OCI-LY1 (cell line): Measurements from ENCODE around the gene ANKMY1.

Experiments
- H2AFZ ChIP-seq: fragments of 200-600 bp; sonication (generic), shearing (Covaris generic); 2 replicates; pipeline ENCODE4 v1.6.0; 2014; ENCODE audit warnings: antibody characterized with exemption, mild to moderate bottlenecking, low read length
- H3F3A ChIP-seq: fragments of 200-600 bp; sonication (generic), shearing (Covaris generic); 2 replicates; pipeline ENCODE4 v1.6.0; 2014; ENCODE audit warnings: mild to moderate bottlenecking, antibody characterized with exemption, low read length, moderate library complexity; ENCODE audit not compliant: insufficient read depth
- H3K27ac ChIP-seq: fragments of 200-600 bp; sonication (generic); 2 replicates; pipeline ENCODE4 v1.5.1; 2014; ENCODE audit warnings: low read length, mixed run types, mild to moderate bottlenecking, low read depth; ENCODE audit not compliant: poor library complexity, severe bottlenecking
- H3K27me3 ChIP-seq: fragments of 200-600 bp; sonication (generic); 2 replicates; pipeline ENCODE4 v1.6.0; 2014; ENCODE audit warnings: antibody characterized with exemption, mild to moderate bottlenecking, low read length, moderate library complexity; ENCODE audit not compliant: insufficient read depth
- H3K36me3 ChIP-seq: fragments of 200-600 bp; sonication (generic); 2 replicates; pipeline ENCODE4 v1.6.1; 2014; ENCODE audit warnings: mild to moderate bottlenecking, antibody characterized with exemption, low read length, moderate library complexity, mixed read lengths; ENCODE audit not compliant: insufficient read depth
- H3K4me1 ChIP-seq: fragments of 200-600 bp; sonication (generic); 2 replicates; pipeline ENCODE4 v1.5.1; 2014; ENCODE audit warnings: mild to moderate bottlenecking, low read length, moderate library complexity; ENCODE audit not compliant: insufficient read depth, severe bottlenecking
- H3K4me2 ChIP-seq: fragments of 200-600 bp; sonication (generic), shearing (Covaris generic); 2 replicates; pipeline ENCODE4 v1.6.1; 2014; ENCODE audit warnings: low read length
- H3K4me3 ChIP-seq: fragments of 200-600 bp; sonication (generic); 2 replicates; pipeline ENCODE4 v1.5.1; 2014; ENCODE audit warnings: low read length, low read depth, mild to moderate bottlenecking, mixed read lengths; ENCODE audit not compliant: poor library complexity, severe bottlenecking
- H3K79me2 ChIP-seq: fragments of 200-600 bp; shearing (Covaris generic); 2 replicates; pipeline ENCODE4 v1.6.1; 2016; ENCODE audit warnings: mixed run types, low read length, mixed read lengths; ENCODE audit not compliant: insufficient read depth
- H3K9ac ChIP-seq: fragments of 200-600 bp; sonication (generic), shearing (Covaris generic); 2 replicates; pipeline ENCODE4 v1.6.1; 2014; ENCODE audit warnings: mild to moderate bottlenecking, low read length, mixed read lengths
- H3K9me2 ChIP-seq: fragments of 200-600 bp; sonication (generic), shearing (Covaris generic); 2 replicates; pipeline ENCODE4 v1.6.1; 2014; ENCODE audit warnings: low read depth, mild to moderate bottlenecking, low read length, mixed read lengths
- H3K9me3 ChIP-seq: fragments of 200-600 bp; shearing (Covaris generic); 2 replicates; pipeline ENCODE4 v1.6.1; 2014; ENCODE audit warnings: low read length, mixed read lengths
- H4K20me1 ChIP-seq: fragments of 200-600 bp; sonication (generic), shearing (Covaris generic); 2 replicates; pipeline ENCODE4 v1.6.0; 2016; ENCODE audit warnings: mild to moderate bottlenecking, low read length; ENCODE audit not compliant: insufficient read depth
- EZH2 ChIP-seq: fragments of 200-600 bp; sonication (generic), shearing (Covaris generic); IDR thresholded peaks from 2 replicates; pipeline ENCODE4 v1.8.0; 2017; ENCODE audit warnings: borderline replicate concordance, mixed run types, mild to moderate bottlenecking, antibody characterized with exemption, low read length, moderate library complexity, mixed read lengths
- TF ChIP-seq, protein P1 (sequence below): fragments of 200-600 bp; sonication (generic), shearing (Covaris generic); IDR thresholded peaks from 2 replicates; pipeline ENCODE4 v1.5.1; 2017; ENCODE audit warnings: mild to moderate bottlenecking, antibody characterized with exemption, low read length, moderate library complexity, mixed read lengths

ANKMY1 gene

DNA sequence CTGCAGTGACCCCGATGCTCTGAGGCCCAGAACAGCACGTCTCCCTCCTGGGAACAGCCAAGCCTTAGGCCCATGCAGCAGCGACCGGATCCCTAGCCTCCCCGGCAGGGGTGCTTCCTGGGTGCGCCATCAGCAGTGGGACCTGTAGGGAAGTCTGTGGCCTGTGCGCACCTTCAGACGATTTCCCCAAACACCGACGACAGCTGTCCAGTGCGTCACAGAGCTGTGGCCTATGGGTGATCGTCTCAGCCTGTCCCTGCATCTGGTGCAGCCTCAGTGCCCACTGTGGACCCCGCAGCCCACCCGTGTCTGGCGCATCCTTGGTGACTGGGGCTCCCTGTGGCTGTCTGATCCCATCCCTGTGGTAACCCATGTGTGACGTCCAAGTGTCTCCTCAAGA lies 113.3 kb downstream of the ANKMY1 start:
- Histone ChIP-seq H3K27me3 (peaks cover 3% of the 10 kb centered on the region; the same call in 1 of the 2 replicates), H3K27ac (no peak overlapping the region), H3K4me3 (no peak overlapping the region), H3K9me2 (no peaks in the 10 kb centered on the region), H4K20me1 (no peaks in the 10 kb centered on the region), H3F3A (no peaks in the 10 kb centered on the region), H3K36me3 (no peaks in the 10 kb centered on the region), H3K4me1 (no peaks in the 10 kb centered on the region), H2AFZ (no peak overlapping the region), H3K9ac (no peak overlapping the region), H3K9me3 (no peaks in the 10 kb centered on the region), H3K4me2 (no peak overlapping the region), H3K79me2 (no peaks in the 10 kb centered on the region)
- TF ChIP-seq, protein P1, sequence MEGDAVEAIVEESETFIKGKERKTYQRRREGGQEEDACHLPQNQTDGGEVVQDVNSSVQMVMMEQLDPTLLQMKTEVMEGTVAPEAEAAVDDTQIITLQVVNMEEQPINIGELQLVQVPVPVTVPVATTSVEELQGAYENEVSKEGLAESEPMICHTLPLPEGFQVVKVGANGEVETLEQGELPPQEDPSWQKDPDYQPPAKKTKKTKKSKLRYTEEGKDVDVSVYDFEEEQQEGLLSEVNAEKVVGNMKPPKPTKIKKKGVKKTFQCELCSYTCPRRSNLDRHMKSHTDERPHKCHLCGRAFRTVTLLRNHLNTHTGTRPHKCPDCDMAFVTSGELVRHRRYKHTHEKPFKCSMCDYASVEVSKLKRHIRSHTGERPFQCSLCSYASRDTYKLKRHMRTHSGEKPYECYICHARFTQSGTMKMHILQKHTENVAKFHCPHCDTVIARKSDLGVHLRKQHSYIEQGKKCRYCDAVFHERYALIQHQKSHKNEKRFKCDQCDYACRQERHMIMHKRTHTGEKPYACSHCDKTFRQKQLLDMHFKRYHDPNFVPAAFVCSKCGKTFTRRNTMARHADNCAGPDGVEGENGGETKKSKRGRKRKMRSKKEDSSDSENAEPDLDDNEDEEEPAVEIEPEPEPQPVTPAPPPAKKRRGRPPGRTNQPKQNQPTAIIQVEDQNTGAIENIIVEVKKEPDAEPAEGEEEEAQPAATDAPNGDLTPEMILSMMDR: no peak
- TF ChIP-seq EZH2: no peak

DNA sequence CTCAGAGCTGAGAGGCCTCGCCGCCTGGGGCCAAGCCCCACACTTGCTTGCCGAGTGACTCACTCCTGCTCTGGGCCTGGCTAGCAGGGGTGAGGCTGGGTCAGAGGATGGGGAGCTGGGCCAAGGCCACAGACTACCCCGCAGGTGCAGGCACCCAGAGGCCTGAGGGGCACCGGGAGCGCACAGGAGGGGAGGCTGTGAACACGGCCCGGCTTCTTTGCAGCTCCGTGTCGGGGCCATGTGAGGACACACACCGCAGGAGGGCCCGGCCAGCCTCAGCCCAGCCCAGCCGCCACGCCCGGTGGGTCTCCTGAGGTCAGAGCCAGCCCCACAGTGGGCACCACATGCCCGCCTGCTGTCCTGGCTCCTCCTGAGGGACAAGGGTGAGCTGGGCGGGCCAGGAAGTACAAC lies 113.9 kb downstream of the ANKMY1 start:
- Histone ChIP-seq H3K27ac (no peak overlapping the region), H3K79me2 (no peaks in the 10 kb centered on the region), H3K4me1 (no peaks in the 10 kb centered on the region)

DNA sequence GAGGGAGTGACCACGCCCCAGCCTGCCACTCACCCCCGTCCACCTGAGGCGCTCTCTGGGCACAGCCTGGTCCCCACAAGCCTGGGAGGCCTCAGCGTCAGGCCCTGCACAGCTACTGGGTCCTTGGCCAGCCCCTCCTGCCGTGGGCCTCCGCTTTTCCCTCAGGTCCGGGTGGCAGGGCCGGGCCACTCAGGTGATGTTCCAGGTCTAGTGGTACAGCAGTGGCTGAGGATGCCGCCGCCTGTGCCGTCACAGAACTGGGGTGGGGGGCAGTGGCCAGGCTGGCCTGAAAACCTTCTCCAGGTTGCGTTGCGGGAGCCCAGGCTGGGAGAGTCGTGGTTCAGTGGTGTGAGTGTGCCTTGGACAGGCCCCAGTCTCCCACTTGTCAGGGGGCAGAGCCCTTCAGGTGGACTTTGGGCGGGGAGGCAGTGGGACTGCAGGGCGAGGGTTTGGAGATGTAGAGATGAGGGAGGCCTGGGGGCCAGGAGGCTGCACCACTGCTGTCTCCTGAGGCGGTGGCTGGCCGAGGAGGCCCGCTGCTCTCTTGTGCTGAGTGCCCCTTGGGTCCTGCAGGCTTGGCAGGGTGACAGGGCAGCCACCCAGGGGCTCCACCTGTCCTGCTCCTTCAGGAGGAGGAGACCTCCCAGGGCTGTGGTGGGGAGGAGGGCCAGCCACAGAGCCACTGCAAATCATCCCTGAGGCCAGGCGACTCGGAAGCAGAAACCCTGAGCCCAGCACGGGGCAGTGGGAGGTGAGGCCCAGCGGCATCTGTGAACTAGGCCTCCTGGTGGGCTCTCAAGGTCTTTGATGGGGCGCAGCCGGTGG lies 114.7 kb downstream of the ANKMY1 start:
- Histone ChIP-seq H2AFZ (no peak overlapping the region), H3K27me3 (0 out of 2 replicates have a peak, but pooled peaks cover 1% of the 10 kb centered on the region)

More for the DNA sequence above, 113.9 kb downstream of the ANKMY1 start:
- Histone ChIP-seq H2AFZ (no peak overlapping the region), H3K9me2 (no peaks in the 10 kb centered on the region), H3F3A (no peaks in the 10 kb centered on the region), H3K36me3 (no peaks in the 10 kb centered on the region), H3K9ac (no peak overlapping the region), H3K27me3 (peaks cover 3% of the 10 kb centered on the region; the same call in 1 of the 2 replicates), H3K4me2 (no peak overlapping the region), H4K20me1 (no peaks in the 10 kb centered on the region), H3K4me3 (no peak overlapping the region), H3K9me3 (no peaks in the 10 kb centered on the region)
- no peak for TF ChIP-seq EZH2
- TF ChIP-seq, protein P1: no peak

More for the DNA sequence above, 114.7 kb downstream of the ANKMY1 start:
- Histone ChIP-seq H3K4me2 (no peak overlapping the region), H3K9ac (no peak overlapping the region), H3K9me3 (no peaks in the 10 kb centered on the region), H3K27ac (no peak overlapping the region), H3K36me3 (no peaks in the 10 kb centered on the region), H3K4me3 (no peak overlapping the region), H3F3A (no peaks in the 10 kb centered on the region), H3K79me2 (no peaks in the 10 kb centered on the region), H4K20me1 (no peaks in the 10 kb centered on the region), H3K9me2 (no peaks in the 10 kb centered on the region), H3K4me1 (no peaks in the 10 kb centered on the region)
- TF ChIP-seq EZH2: no peak
- TF ChIP-seq, protein P1: no peak
